A549 (cell line): Measurements from ENCODE around the gene LAMA2. TPM values are rescaled to one million over a fixed set of nuclear protein-coding genes. Genes with fewer than 3 reads are reported as not detected.

Experiments
- ATAC-seq, 2 experiments: fragments of 200-7000 bp in 1 of 2; fragments of >200 bp in 1 of 2; cut with Nextera tagmentation in 1 of 2; cut with Tn5 transposase in 1 of 2; 3 replicates each; pipeline versions ENCODE4 v1.8.0 to v1.9.1; 2018 to 2020; ENCODE audit warnings: mild to moderate bottlenecking in 1 of 2, moderate library complexity in 1 of 2
- CTCF ChIA-PET: fragments of 300-600 bp; sonication (Branson Sonifier 250); formaldehyde crosslinking; extraction: SDS; loops from one replicate; lab custom pipeline; 2021; ENCODE audit warnings: antibody characterized with exemption, inconsistent platforms; lab: Yijun Ruan, JAX
- POLR2A ChIA-PET: fragments of 350-600 bp; formaldehyde crosslinking; extraction: SDS; loops from one replicate; lab custom pipeline; 2021; ENCODE audit warnings: antibody characterized with exemption, inconsistent platforms; lab: Yijun Ruan, JAX
- DNase-seq, 2 experiments: peaks; one replicate each; pipeline versions ENCODE4 v3.0.0 to v3.0.0-alpha.2; 2011 to 2016; ENCODE audit warnings: low read depth in 1 of 2, low spot score in 1 of 2
- FAIRE-seq: peaks from 2 replicates; lab custom pipeline; 2011; peaks lifted over from hg19 to GRCh38; lab: Jason Lieb, UNC
- H3K27ac ChIP-seq, 2 experiments: fragments of >200 bp; sonication (Bioruptor Twin); formaldehyde crosslinking; 3 replicates each; pipeline ENCODE4 v1.5.1; 2016 to 2017
- H3K4me1 ChIP-seq: fragments of >200 bp; sonication (Bioruptor Twin); formaldehyde crosslinking; 3 replicates; pipeline ENCODE4 v1.6.1; 2016
- H3K4me2 ChIP-seq: fragments of >200 bp; sonication (Bioruptor Twin); formaldehyde crosslinking; 3 replicates; pipeline ENCODE4 v1.6.1; 2016
- H3K4me3 ChIP-seq: fragments of >200 bp; sonication (Bioruptor Twin); formaldehyde crosslinking; 3 replicates; pipeline ENCODE4 v1.5.1; 2016
- H3K9me3 ChIP-seq: fragments of >200 bp; sonication (Bioruptor Twin); formaldehyde crosslinking; 3 replicates; pipeline ENCODE4 v1.6.1; 2016
- BCL3 ChIP-seq: fragments of >200 bp; sonication (Bioruptor Twin); formaldehyde crosslinking; IDR thresholded peaks from 3 replicates; pipeline ENCODE4 v1.6.1; 2016
- BHLHE40 ChIP-seq: IDR thresholded peaks from 2 replicates; pipeline ENCODE4 v1.6.1; 2012; ENCODE audit warnings: low read depth, low read length, inconsistent platforms
- CHD2 ChIP-seq: fragments of 150-350 bp; IDR thresholded peaks from 2 replicates; pipeline ENCODE4 v1.6.1; 2014; ENCODE audit warnings: low read length; ENCODE audit not compliant: partially characterized antibody
- CHD4 ChIP-seq: fragments of 200-600 bp; sonication (generic); IDR thresholded peaks from 2 replicates; pipeline ENCODE4 v1.6.1; 2016; ENCODE audit warnings: antibody characterized with exemption, mild to moderate bottlenecking, borderline replicate concordance
- CTCF ChIP-seq: fragments of >200 bp; sonication (Bioruptor Twin); formaldehyde crosslinking; IDR thresholded peaks from 3 replicates; pipeline ENCODE4 v1.5.1; 2016
- E2F6 ChIP-seq: IDR thresholded peaks from 2 replicates; pipeline ENCODE4 v1.6.1; 2012; ENCODE audit warnings: low read depth, borderline replicate concordance
- EHMT2 ChIP-seq: fragments of 200-600 bp; sonication (generic); IDR thresholded peaks from 2 replicates; pipeline ENCODE4 v1.6.1; 2016; ENCODE audit warnings: antibody characterized with exemption, low read depth, mild to moderate bottlenecking, moderate library complexity
- ELK1 ChIP-seq: fragments of 150-350 bp; IDR thresholded peaks from 2 replicates; pipeline ENCODE4 v1.6.1; 2014; ENCODE audit warnings: low read depth, mild to moderate bottlenecking, low read length
- HDAC2 ChIP-seq: fragments of 200-600 bp; sonication (generic); IDR thresholded peaks from 2 replicates; pipeline ENCODE4 v1.6.1; 2016
- HEYL ChIP-seq: fragments of 250-450 bp; sonication (Bioruptor Pico); IDR thresholded peaks from 2 replicates; pipeline ENCODE4 v1.8.0; 2021; ENCODE audit warnings: mild to moderate bottlenecking, moderate library complexity
- HMGXB4 ChIP-seq: fragments of 250-450 bp; sonication (Bioruptor Pico); IDR thresholded peaks from 2 replicates; pipeline ENCODE4 v1.5.0; 2021; ENCODE audit warnings: mild to moderate bottlenecking, moderate library complexity, borderline replicate concordance
- HOXB13 ChIP-seq: fragments of 250-450 bp; sonication (Bioruptor Pico); IDR thresholded peaks from 2 replicates; pipeline ENCODE4 v1.5.0; 2020; ENCODE audit warnings: low read depth, mild to moderate bottlenecking, moderate library complexity
- HOXB5 ChIP-seq: fragments of 250-450 bp; sonication (Bioruptor Pico); IDR thresholded peaks from 2 replicates; pipeline ENCODE4 v1.5.0; 2020; ENCODE audit warnings: mild to moderate bottlenecking, moderate library complexity
- JUN ChIP-seq, 2 experiments: fragments of >200 bp; sonication (Bioruptor Twin); formaldehyde crosslinking; IDR thresholded peaks; 2 replicates in 1 of 2; 3 replicates in 1 of 2; pipeline ENCODE4 v1.6.1; 2016 to 2017
- JUNB ChIP-seq: fragments of >200 bp; sonication (Bioruptor Twin); formaldehyde crosslinking; IDR thresholded peaks from 2 replicates; pipeline ENCODE4 v1.6.1; 2016
- KDM1A ChIP-seq: fragments of 200-600 bp; sonication (generic); IDR thresholded peaks from 2 replicates; pipeline ENCODE4 v1.6.1; 2016; ENCODE audit warnings: low read depth, mild to moderate bottlenecking
- MAFK ChIP-seq: fragments of 450-650 bp; IDR thresholded peaks from 2 replicates; pipeline ENCODE4 v1.6.1; 2014; ENCODE audit not compliant: partially characterized antibody
- MYC ChIP-seq: IDR thresholded peaks from 2 replicates; pipeline ENCODE4 v1.6.1; 2012; ENCODE audit warnings: mild to moderate bottlenecking, inconsistent platforms, low read length, improper control_type of control experiment, borderline replicate concordance
- POLR2AphosphoS2 ChIP-seq: conservative IDR thresholded peaks from 2 replicates; pipeline ENCODE4 v1.6.1; 2012; ENCODE audit warnings: low read length, improper control_type of control experiment, inconsistent platforms
- RCOR1 ChIP-seq: fragments of 150-350 bp; IDR thresholded peaks from 2 replicates; pipeline ENCODE4 v1.6.1; 2014; ENCODE audit warnings: antibody characterized with exemption, low read length, low read depth
- TP53 ChIP-seq: fragments of 250-450 bp; sonication (Bioruptor Pico); IDR thresholded peaks from 2 replicates; pipeline ENCODE4 v1.5.0; 2021; ENCODE audit warnings: mild to moderate bottlenecking, moderate library complexity
- ZFP36 ChIP-seq: fragments of 450-650 bp; IDR thresholded peaks from 2 replicates; pipeline ENCODE4 v1.6.1; 2014; ENCODE audit warnings: borderline replicate concordance; ENCODE audit not compliant: partially characterized antibody
- ZNF302 ChIP-seq: fragments of 250-450 bp; sonication (Bioruptor Pico); IDR thresholded peaks from 2 replicates; pipeline ENCODE4 v1.9.0; 2021; ENCODE audit warnings: inconsistent platforms, mild to moderate bottlenecking, moderate library complexity
- WGBS: methylation state at CpG from one replicate; pipeline ENCODE4 v1.1.6; 2017; ENCODE audit errors: missing lambda C conversion rate; 5-methylcytosine and 5-hydroxymethylcytosine counted together
- polyA plus RNA-seq, 4 experiments: library from polyadenylated mRNA; depleted of rRNA in 3 of 4; stranded (reverse); fragments of >200 nt; fragmentation: RNase III in 1 of 4; extraction: RNeasy Plus Mini Kit Qiagen cat#74134 plus additional on column Dnase treatment in 1 of 4; gene quantifications; 2 replicates in 3 of 4; 3 replicates in 1 of 4; pipeline ENCODE4 v1.2.3, GENCODE V29; 2011 to 2017

Gene LAMA2
- polyA plus RNA-seq, 2 of the 4 experiments (the other 2 are of a cell fraction), result 0.21 to 1.3 TPM

- Histone ChIP-seq H3K4me2 (no peak overlapping the region), H3K27ac (no peak overlapping the region), H3K4me3 (no peak overlapping the region), H3K4me1 (no peaks in the 10 kb centered on the region), H3K9me3 (no peaks in the 10 kb centered on the region)
- ATAC-seq (no peak), DNase-seq (no peak), FAIRE-seq (no peak)
- POLR2A ChIA-PET, result no interaction called here
- CTCF ChIA-PET, result no interaction called here
- no peak for TF ChIP-seq E2F6
- no peak for TF ChIP-seq KDM1A
- TF ChIP-seq MYC, result no peak
- no peak for TF ChIP-seq MAFK
- TF ChIP-seq BHLHE40, result no peak
- no peak for TF ChIP-seq RCOR1
- TF ChIP-seq JUNB, result no peak
- no peak for TF ChIP-seq CHD2
- TF ChIP-seq HOXB5 (CRISPR knock-in tag), result no peak
- TF ChIP-seq POLR2AphosphoS2, result no peak
- TF ChIP-seq ELK1, result no peak
- TF ChIP-seq, all 56 proteins: peak for 0
Observed at GRCh38 chr6:129134535-129134934, 251.6 kb downstream of the LAMA2 start.

GRCh38 chr6:129135451-129135850 is 252.5 kb downstream of the LAMA2 start:
- H3K4me3 ChIP-seq, result no peak overlapping the region
- TF ChIP-seq HDAC2, result no peak
- no peak for TF ChIP-seq EHMT2
- TF ChIP-seq TP53 (CRISPR knock-in tag), result no peak
- no peak for TF ChIP-seq JUN (IDR thresholded peaks at IDR 0.05)
- no peak for TF ChIP-seq CTCF
- TF ChIP-seq JUNB, result no peak
- TF ChIP-seq ZNF302, result no peak
- TF ChIP-seq CHD4, result no peak
- no peak for TF ChIP-seq KDM1A
- TF ChIP-seq MAFK, result no peak
- no peak for TF ChIP-seq MYC
- no peak for TF ChIP-seq HEYL
- TF ChIP-seq ZFP36, result no peak
- no peak for TF ChIP-seq HOXB13 (CRISPR knock-in tag)
- TF ChIP-seq CHD2, result no peak
- ATAC-seq (no peak), DNase-seq (no peak), FAIRE-seq (no peak)
- H3K4me1 ChIP-seq, result no peaks in the 10 kb centered on the region
- H3K27ac ChIP-seq, result no peak overlapping the region
- ChIA-PET CTCF (no interaction called here), POLR2A (no interaction called here)
- no peaks in the 10 kb centered on the region for H3K9me3 ChIP-seq
- no peak overlapping the region for H3K4me2 ChIP-seq
- whole genome bisulfite sequencing, result 0% methylated on average over 1 of the region's 1 CpG

- Histone ChIP-seq H3K27ac (no peak overlapping the region), H3K4me1 (no peaks in the 10 kb centered on the region), H3K9me3 (no peaks in the 10 kb centered on the region), H3K4me2 (no peak overlapping the region), H3K4me3 (no peak overlapping the region)
- no peak for FAIRE-seq
- TF ChIP-seq BCL3 (no peak), RCOR1 (no peak), HMGXB4 (CRISPR knock-in tag) (no peak), HEYL (no peak)
- no peak for DNase-seq
- ChIA-PET POLR2A (no interaction called here), CTCF (no interaction called here)
- 26% methylated on average over 4 of the region's 4 CpGs for WGBS
- no peak for ATAC-seq
Observed at GRCh38 chr6:129136751-129137150, 253.8 kb downstream of the LAMA2 start.
